Pancreas (tissue), 10 donors: ENCODE results near the gene AICDA. TPM values are rescaled to one million over a fixed set of nuclear protein-coding genes. Genes with fewer than 3 reads are reported as not detected.
A peak's percentile ranks its signal among the peaks of the same experiment; 100 is the strongest.
"Not testable (repeated sequence)": the region's sequence is repeated elsewhere in the genome, so short reads cannot be mapped to it uniquely, and the experiment has no call there.

Experiments used
- ATAC-seq, 4 donors: fragments of 200-7000 bp; cut with Tn5 transposase; one replicate each; pipeline versions ENCODE4 v1.8.0 to v1.9.1; 2020; ENCODE audit warnings: mild to moderate bottlenecking in 4 of 4, moderate library complexity in 4 of 4
- DNase-seq, 6 donors: peaks; one replicate each; pipeline ENCODE4 v3.0.0-alpha.2; 2020
- FAIRE-seq: peaks from 2 replicates; lab custom pipeline; 2012; peaks lifted over from hg19 to GRCh38; lab: Jason Lieb, UNC
- H3K27ac ChIP-seq, 4 donors: fragments of 200-600 bp; sonication (generic); 1 replicate in 3 of 4; 2 replicates in 1 of 4; pipeline versions ENCODE4 v1.5.0 to v1.8.0; 2020
- H3K27me3 ChIP-seq, 4 donors: fragments of 200-600 bp; one replicate each; pipeline ENCODE4 v1.8.0; 2021
- H3K36me3 ChIP-seq, 3 donors: fragments of 200-600 bp; sonication (generic) in 1 of 3; one replicate each; pipeline versions ENCODE4 v1.5.0 to v1.8.0; 2020 to 2021
- H3K4me1 ChIP-seq, 3 donors: fragments of 200-600 bp; one replicate each; pipeline ENCODE4 v1.8.0; 2021
- H3K4me3 ChIP-seq, 4 donors: fragments of 200-600 bp; sonication (generic) in 2 of 4; one replicate each; pipeline versions ENCODE4 v1.5.0 to v1.8.0; 2020 to 2021
- H3K9me3 ChIP-seq, 4 donors: fragments of 200-600 bp; one replicate each; pipeline ENCODE4 v1.8.0; 2021
- WGBS, 2 donors: extraction: QIAGEN DNeasy Blood & Tissue Kit; methylation state at CpG; one replicate each; pipeline ENCODE4 v1.1.7; 2013; 5-methylcytosine and 5-hydroxymethylcytosine counted together
- intact Hi-C, 3 donors: fragments of 100-400 bp; cut with DNase I; formaldehyde crosslinking; loops; one replicate each; pipeline versions ENCODE4 v1.11.1 to v1.14.2; 2022
- polyA plus RNA-seq, 2 donors: library from polyadenylated mRNA; stranded (reverse); fragments of 200-250 nt; gene quantifications; one replicate each; pipeline ENCODE4 v1.2.3, GENCODE V29; 2013
- total RNA-seq, 6 donors: library from RNA; stranded (reverse); fragmentation: NEBNext Ultra II Directional in 4 of 6; extraction: Animal tissue kit (Norgen Biotek cat#: 25700) in 4 of 6; gene quantifications; one replicate each; pipeline versions ENCODE4 v1.2.1 to v1.2.4, GENCODE V29; 2021 to 2023
- TF ChIP-seq, protein P1 (sequence below), 4 donors: fragments of 200-600 bp; sonication (generic) in 3 of 4; IDR thresholded peaks; one replicate each; pipeline versions ENCODE4 v1.5.0 to v1.8.0; 2021; ENCODE audit warnings: antibody characterized with exemption in 4 of 4
- donor health status: healthy with polysubstance abuse.
- donor health status: DM: no; HTN: no; CAD: no; lungs with moderate emphysema.
- donor health status: DM: no; HTN: no; CAD: no.
- donor health status: control.
- donor health status: control.
- donor health status: Bipolar disorder and iron deficiency.
- donor health status: DM: yes; HTN: yes; CAD: no.
- donor health status: DM: no; HTN: no; CAD: no.
- donor health status: DM: no; HTN: no; CAD: no.
- donor health status: DM: yes; HTN: yes; CAD: no.

Gene AICDA
- total and polyA plus RNA-seq, 8 donors = not detected

- no peaks in the 10 kb centered on the region for H3K36me3 ChIP-seq
- no peaks in the 10 kb centered on the region for H3K9me3 ChIP-seq
- no peaks in the 10 kb centered on the region for H3K27me3 ChIP-seq
- ATAC-seq (no peak), FAIRE-seq (no peak), DNase-seq (no peak)
- no peaks in the 10 kb centered on the region for H3K4me1 ChIP-seq
- TF ChIP-seq, protein P1, sequence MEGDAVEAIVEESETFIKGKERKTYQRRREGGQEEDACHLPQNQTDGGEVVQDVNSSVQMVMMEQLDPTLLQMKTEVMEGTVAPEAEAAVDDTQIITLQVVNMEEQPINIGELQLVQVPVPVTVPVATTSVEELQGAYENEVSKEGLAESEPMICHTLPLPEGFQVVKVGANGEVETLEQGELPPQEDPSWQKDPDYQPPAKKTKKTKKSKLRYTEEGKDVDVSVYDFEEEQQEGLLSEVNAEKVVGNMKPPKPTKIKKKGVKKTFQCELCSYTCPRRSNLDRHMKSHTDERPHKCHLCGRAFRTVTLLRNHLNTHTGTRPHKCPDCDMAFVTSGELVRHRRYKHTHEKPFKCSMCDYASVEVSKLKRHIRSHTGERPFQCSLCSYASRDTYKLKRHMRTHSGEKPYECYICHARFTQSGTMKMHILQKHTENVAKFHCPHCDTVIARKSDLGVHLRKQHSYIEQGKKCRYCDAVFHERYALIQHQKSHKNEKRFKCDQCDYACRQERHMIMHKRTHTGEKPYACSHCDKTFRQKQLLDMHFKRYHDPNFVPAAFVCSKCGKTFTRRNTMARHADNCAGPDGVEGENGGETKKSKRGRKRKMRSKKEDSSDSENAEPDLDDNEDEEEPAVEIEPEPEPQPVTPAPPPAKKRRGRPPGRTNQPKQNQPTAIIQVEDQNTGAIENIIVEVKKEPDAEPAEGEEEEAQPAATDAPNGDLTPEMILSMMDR (IDR thresholded peaks at IDR 0.05) = no peak
- WGBS, 2 donors = 71 to 75% methylated on average over 4 of the region's 4 CpGs
- no peak overlapping the region for H3K27ac ChIP-seq
- intact Hi-C loops = no loop called here
- no peak overlapping the region for H3K4me3 ChIP-seq
Measured at GRCh38 chr12:8630131-8630530, 17.5 kb upstream of the AICDA start.

DNA sequence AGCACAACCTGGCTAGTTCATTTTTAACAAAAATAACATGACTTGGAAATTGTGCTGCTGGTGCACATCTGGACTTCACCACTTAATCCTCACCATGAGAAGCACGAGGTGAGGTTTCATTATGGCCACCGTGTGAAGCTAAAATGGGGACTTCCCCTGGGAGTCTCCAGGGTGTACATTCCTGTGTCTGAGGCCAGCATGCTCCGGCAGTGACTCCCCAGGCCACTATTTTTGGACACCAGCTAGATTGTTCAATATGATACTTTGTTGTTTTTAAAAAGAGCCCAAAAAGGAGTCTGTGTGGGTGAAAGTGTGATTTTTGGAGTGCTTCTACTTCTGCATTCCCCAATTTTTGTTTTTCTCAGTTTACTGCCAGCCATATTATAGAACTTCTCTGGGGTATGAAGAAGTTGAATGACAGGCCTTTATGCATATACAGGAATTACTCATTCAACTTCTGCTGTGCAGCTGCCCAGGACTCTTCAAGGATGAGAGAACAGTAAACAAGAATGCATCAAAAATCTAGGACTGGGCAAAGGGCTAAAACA lies 16.9 kb upstream of the AICDA start:
- Histone ChIP-seq H3K36me3 (no peaks in the 10 kb centered on the region), H3K27me3 (no peaks in the 10 kb centered on the region), H3K9me3 (no peaks in the 10 kb centered on the region), H3K4me1 (no peaks in the 10 kb centered on the region), H3K4me3 (no peak overlapping the region), H3K27ac (no peak overlapping the region)
- intact Hi-C loops = no loop called here
- ATAC-seq (peak in 1 of 4 donors; percentile 62), DNase-seq (no peak), FAIRE-seq (no peak)
- TF ChIP-seq, protein P1 (IDR thresholded peaks at IDR 0.05) = no peak
- WGBS, 2 donors = 29 to 40% methylated on average over 3 of the region's 3 CpGs

- H3K27ac ChIP-seq = no peak overlapping the region
- intact Hi-C loops = no loop called here
- no peaks in the 10 kb centered on the region for H3K27me3 ChIP-seq
- ATAC-seq = no peak
- H3K4me3 ChIP-seq = no peak overlapping the region
- no peaks in the 10 kb centered on the region for H3K4me1 ChIP-seq
- no peaks in the 10 kb centered on the region for H3K36me3 ChIP-seq
- TF ChIP-seq, protein P1 (IDR thresholded peaks at IDR 0.05) = no peak
- no peak for DNase-seq
- FAIRE-seq = no peak
- 68 to 69% methylated on average over 3 of the region's 3 CpGs for WGBS, 2 donors
- no peaks in the 10 kb centered on the region for H3K9me3 ChIP-seq
Measured at GRCh38 chr12:8628731-8629130, 16.1 kb upstream of the AICDA start.

GRCh38 chr12:8624750-8625149 lies 12.1 kb upstream of the AICDA start:
- ATAC-seq, H3K27me3 ChIP-seq, FAIRE-seq, H3K4me3 ChIP-seq, intact Hi-C loops, H3K27ac ChIP-seq, H3K4me1 ChIP-seq, H3K36me3 ChIP-seq, H3K9me3 ChIP-seq: not testable (repeated sequence)
- DNase-seq = peak in 1 of 6 donors; percentile 44
- WGBS, 2 donors = 97 to 99% methylated on average over 13 to 25 of the region's 26 CpGs

DNA sequence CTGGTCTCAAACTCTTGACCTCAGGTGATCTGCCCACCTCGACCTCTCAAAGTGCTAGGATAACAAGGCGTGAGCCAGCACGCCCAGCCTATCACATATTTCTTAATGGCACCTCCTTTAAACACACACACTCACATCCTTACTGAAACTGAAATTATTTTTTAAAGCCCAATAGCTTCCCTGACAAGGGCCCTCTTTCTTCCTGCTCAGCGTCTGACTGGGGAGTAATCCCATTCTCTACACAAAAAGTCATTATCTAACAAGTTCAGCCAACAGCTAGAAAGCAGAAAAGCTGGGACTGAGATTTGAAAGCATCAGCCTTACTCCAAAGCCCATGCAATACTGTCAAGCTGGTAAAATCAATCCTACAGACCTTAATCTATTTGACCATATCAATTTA lies 10.0 kb upstream of the AICDA start:
- Histone ChIP-seq H3K36me3 (no peaks in the 10 kb centered on the region), H3K9me3 (no peaks in the 10 kb centered on the region), H3K4me3 (no peak overlapping the region), H3K27ac (no peak overlapping the region), H3K27me3 (no peaks in the 10 kb centered on the region), H3K4me1 (no peaks in the 10 kb centered on the region)
- ATAC-seq (no peak), FAIRE-seq (no peak), DNase-seq (no peak)
- TF ChIP-seq, protein P1 (IDR thresholded peaks at IDR 0.05) = no peak
- intact Hi-C loops = no loop called here
- WGBS, 2 donors = 57 to 58% methylated on average over 4 of the region's 4 CpGs
